HG02571 (cell line): ENCODE results near the gene ABL2.
A peak's percentile ranks its signal among the peaks of the same experiment; 100 is the strongest.
"Not testable (repeated sequence)": the region's sequence is repeated elsewhere in the genome, so short reads cannot be mapped to it uniquely, and the experiment has no call there.

Source experiments
- ATAC-seq: cut with Tn5 transposase; IDR thresholded peaks from one replicate; pipeline ENCODE4 v1.9.1; 2021; ENCODE audit warnings: mild to moderate bottlenecking, moderate library complexity; ENCODE audit not compliant: unreplicated experiment

Gene ABL2

GRCh38 chr1:179229214-179230140, at the start of gene ABL2:
Gene ABL2, minus strand, starts transcription at chr1:179229677. Its CDS starts 280 bp downstream, at chr1:179229397.
- peak; percentile 57 for ATAC-seq

GRCh38 chr1:179278920-179279319, 49.4 kb upstream of the ABL2 start:
- ATAC-seq, result no peak

- ATAC-seq, result not testable (repeated sequence)
Measured at GRCh38 chr1:179274424-179274823, 44.9 kb upstream of the ABL2 start.

GRCh38 chr1:179269071-179269470, 39.6 kb upstream of the ABL2 start:
- ATAC-seq, result no peak

GRCh38 chr1:179264507-179264906, 35.0 kb upstream of the ABL2 start:
- no peak for ATAC-seq

- ATAC-seq, result no peak
Measured at GRCh38 chr1:179263121-179263520, 33.6 kb upstream of the ABL2 start.

- ATAC-seq, result no peak
Measured at GRCh38 chr1:179262183-179262582, 32.7 kb upstream of the ABL2 start.

GRCh38 chr1:179253286-179253972, 24.0 kb upstream of the ABL2 start:
- no peak for ATAC-seq

GRCh38 chr1:179252606-179253005, 23.1 kb upstream of the ABL2 start:
- no peak for ATAC-seq

GRCh38 chr1:179251675-179252074, 22.2 kb upstream of the ABL2 start:
- no peak for ATAC-seq

GRCh38 chr1:179247923-179248322, 18.4 kb upstream of the ABL2 start:
- ATAC-seq, result no peak

- not testable (repeated sequence) for ATAC-seq
Measured at GRCh38 chr1:179245426-179245825, 15.9 kb upstream of the ABL2 start.

GRCh38 chr1:179241530-179242097, 12.1 kb upstream of the ABL2 start:
- no peak for ATAC-seq

GRCh38 chr1:179237222-179237621, 7.7 kb upstream of the ABL2 start:
- no peak for ATAC-seq

GRCh38 chr1:179234863-179235262, 5.4 kb upstream of the ABL2 start:
- no peak for ATAC-seq

GRCh38 chr1:179231923-179232322, 2.4 kb upstream of the ABL2 start:
- no peak for ATAC-seq

- no peak for ATAC-seq
Measured at GRCh38 chr1:179230721-179231120, 1.2 kb upstream of the ABL2 start.

GRCh38 chr1:179230251-179230650, 774 bp upstream of the ABL2 start:
- ATAC-seq, result no peak

- peak; percentile 31 for ATAC-seq
Measured at GRCh38 chr1:179228783-179229213, 679 bp downstream of the ABL2 start.

- ATAC-seq, result no peak
Measured at GRCh38 chr1:179226738-179227137, 2.7 kb downstream of the ABL2 start.

GRCh38 chr1:179224466-179224865, 5.0 kb downstream of the ABL2 start:
- not testable (repeated sequence) for ATAC-seq

- not testable (repeated sequence) for ATAC-seq
Measured at GRCh38 chr1:179221121-179221520, 8.4 kb downstream of the ABL2 start.
